ENCODE data around the gene TOR1B.

TOR1B gene

DNA sequence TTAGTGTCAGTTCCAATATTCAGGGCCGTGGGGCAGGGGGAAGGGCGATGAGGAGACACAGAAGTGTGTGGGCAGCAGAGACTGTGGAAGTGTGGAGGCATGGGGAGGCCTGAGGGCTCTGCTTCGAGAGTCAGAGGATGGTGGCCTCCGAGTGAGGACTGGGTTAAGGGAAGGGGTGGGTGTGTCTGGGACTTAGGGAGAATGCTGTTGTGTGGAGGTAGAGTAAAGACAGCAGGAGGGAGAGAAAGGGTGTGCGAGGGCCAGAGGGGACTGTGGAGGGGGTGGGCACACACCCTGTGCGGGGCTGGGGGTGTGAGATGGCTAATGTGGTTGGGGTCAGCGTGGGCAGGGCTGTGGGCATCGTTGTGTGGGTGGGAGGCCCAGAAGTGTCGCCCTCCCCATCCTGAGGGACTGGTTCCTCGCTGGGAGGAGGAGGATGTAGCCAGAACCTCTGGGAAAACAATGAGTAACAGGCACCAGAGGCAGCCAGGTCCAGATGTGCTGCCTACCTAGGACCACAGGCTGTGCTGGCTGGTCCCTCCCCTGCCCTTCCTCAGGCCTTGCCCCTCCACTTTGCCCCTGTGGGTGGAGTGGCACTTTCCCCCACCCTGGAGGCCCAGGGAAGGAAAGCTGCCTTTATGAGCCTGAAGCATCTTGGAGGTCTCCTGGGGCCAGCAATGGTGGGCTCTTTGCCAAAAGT is 36.5 kb downstream of the TOR1B start:
- TF ChIP-seq POLR2AphosphoS5 (IDR thresholded peaks at IDR 0.05; ENCODE audit: low read depth, low read length) (no peak), FOXP2 (optimal IDR thresholded peaks at IDR 0.05; ENCODE audit: borderline replicate concordance, extremely low read depth, extremely low read length, insufficient read depth) (no peak)

DNA sequence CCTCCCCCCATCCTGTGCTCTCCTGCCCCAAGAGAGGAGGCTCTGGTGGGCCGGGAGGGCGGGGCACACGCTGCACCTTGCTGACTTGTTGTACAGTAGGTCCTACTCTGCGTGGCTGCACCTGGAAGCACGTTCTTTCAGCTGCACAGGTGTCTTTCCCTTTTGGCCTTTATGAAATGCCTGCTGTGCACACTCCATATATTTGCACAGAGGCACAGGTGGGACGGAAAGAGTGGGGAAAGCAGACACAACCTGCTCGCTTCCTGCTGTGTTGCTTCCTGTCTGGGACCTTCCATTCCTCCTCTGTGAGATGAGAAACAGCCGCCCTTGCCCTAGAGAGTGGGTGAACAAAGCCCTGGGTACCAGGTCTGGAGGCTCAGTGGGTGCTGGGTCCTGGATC is 37.0 kb downstream of the TOR1B start:
- TF ChIP-seq, protein P1, sequence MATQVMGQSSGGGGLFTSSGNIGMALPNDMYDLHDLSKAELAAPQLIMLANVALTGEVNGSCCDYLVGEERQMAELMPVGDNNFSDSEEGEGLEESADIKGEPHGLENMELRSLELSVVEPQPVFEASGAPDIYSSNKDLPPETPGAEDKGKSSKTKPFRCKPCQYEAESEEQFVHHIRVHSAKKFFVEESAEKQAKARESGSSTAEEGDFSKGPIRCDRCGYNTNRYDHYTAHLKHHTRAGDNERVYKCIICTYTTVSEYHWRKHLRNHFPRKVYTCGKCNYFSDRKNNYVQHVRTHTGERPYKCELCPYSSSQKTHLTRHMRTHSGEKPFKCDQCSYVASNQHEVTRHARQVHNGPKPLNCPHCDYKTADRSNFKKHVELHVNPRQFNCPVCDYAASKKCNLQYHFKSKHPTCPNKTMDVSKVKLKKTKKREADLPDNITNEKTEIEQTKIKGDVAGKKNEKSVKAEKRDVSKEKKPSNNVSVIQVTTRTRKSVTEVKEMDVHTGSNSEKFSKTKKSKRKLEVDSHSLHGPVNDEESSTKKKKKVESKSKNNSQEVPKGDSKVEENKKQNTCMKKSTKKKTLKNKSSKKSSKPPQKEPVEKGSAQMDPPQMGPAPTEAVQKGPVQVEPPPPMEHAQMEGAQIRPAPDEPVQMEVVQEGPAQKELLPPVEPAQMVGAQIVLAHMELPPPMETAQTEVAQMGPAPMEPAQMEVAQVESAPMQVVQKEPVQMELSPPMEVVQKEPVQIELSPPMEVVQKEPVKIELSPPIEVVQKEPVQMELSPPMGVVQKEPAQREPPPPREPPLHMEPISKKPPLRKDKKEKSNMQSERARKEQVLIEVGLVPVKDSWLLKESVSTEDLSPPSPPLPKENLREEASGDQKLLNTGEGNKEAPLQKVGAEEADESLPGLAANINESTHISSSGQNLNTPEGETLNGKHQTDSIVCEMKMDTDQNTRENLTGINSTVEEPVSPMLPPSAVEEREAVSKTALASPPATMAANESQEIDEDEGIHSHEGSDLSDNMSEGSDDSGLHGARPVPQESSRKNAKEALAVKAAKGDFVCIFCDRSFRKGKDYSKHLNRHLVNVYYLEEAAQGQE (IDR thresholded peaks at IDR 0.05; ENCODE audit: insufficient read depth in 1 of 2, low read depth in 2 of 2, low read length in 2 of 2) = no peak

DNA sequence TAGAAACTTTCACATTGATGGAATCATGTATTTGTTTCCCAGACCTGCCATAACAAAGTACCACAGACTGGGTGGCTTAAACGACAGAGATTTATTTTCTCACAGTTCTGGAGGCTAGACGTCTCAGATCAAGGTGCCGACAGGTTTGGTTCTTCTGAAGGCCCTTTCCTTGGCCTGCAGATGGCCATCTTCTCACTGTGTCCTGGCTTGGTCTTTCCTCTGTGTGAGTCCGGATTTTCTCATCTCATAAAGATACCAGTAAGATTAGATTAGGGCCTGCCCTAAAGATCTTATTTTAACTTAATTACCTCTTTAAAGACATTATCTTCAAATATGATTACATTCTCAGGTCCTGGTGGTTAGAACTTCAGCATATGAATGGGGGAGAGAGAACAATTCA is 38.1 kb downstream of the TOR1B start:
- no peak for TF ChIP-seq POLR2AphosphoS5 (IDR thresholded peaks at IDR 0.05; ENCODE audit: low read depth, low read length)
- TF ChIP-seq, protein P1 (IDR thresholded peaks at IDR 0.05; ENCODE audit: insufficient read depth in 1 of 2, low read depth in 2 of 2, low read length in 2 of 2) = no peak
- TF ChIP-seq SIN3A (IDR thresholded peaks at IDR 0.05; ENCODE audit: borderline replicate concordance, insufficient read depth, low read length) = no peak
- TF ChIP-seq TAF1 (IDR thresholded peaks at IDR 0.05; ENCODE audit: borderline replicate concordance, insufficient read depth, low read length) = no peak
- TF ChIP-seq FOXP2 (optimal IDR thresholded peaks at IDR 0.05; ENCODE audit: borderline replicate concordance, extremely low read depth, extremely low read length, insufficient read depth) = no peak

DNA sequence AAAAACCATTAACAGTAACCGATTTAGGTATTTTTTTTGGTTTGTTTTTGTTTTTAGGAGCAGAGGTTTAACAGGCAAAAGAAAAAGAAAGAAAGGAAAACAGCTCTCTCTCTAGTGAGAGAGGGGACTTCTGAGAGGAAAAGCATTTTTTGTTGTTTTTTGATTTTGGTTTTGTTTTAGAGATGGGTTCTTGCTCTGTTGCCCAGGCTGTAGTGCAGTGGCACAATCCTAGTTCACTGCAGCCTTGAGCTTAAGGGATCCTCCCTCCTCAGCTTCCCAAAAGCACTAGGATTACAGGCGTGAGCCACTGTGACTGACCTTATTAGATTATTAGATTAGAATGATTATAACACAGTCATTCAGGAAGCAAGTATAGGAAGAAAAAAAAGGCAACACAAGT is 42.4 kb downstream of the TOR1B start:
- TF ChIP-seq SIN3A (IDR thresholded peaks at IDR 0.05; ENCODE audit: borderline replicate concordance, insufficient read depth, low read length) = no peak
- no peak for TF ChIP-seq TAF1 (IDR thresholded peaks at IDR 0.05; ENCODE audit: borderline replicate concordance, insufficient read depth, low read length)
- TF ChIP-seq FOXP2 (optimal IDR thresholded peaks at IDR 0.05; ENCODE audit: borderline replicate concordance, extremely low read depth, extremely low read length, insufficient read depth) = no peak
- no peak for TF ChIP-seq POLR2AphosphoS5 (IDR thresholded peaks at IDR 0.05; ENCODE audit: low read depth, low read length)
- TF ChIP-seq, protein P1 (IDR thresholded peaks at IDR 0.05; ENCODE audit: insufficient read depth in 1 of 2, low read depth in 2 of 2, low read length in 2 of 2) = no peak

DNA sequence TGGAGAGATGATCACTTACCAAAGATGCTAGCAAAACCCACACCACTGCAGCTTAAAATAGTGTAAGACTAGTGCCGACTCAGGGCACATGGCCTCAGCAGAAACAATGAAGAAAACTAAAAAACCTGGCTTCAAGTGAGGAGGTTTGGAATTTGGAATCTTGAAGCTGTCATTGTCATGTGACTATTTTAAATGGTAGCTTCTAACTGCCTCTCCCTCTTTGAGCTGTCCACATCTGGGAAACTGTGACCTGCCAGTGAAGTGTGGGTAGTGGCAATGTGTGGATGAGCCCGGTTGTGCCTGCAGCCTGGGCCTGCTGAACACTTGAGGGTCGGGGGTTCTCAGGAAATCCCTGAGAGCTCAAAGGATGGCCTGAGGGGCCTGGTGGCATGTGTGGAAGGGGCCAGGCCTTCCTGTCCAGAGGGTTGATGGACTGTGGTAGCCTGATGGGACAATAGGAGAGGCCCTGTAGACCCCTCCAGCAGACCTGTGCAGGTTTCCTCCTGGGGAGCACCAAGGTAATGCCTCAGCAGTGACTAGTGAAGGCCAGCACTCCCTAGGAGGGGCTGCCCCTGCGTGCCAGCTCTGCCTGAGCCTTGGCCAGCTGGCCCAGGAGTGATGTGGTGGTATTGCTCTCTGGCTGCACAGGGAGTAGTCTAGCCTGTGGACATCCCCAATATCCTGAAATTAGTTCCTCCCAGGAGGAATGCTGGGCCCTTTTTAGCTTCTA is 45.9 kb downstream of the TOR1B start:
- TF ChIP-seq, protein P1 (IDR thresholded peaks at IDR 0.05; ENCODE audit: insufficient read depth in 1 of 2, low read depth in 2 of 2, low read length in 2 of 2) = no peak
- TF ChIP-seq TAF1 (IDR thresholded peaks at IDR 0.05; ENCODE audit: borderline replicate concordance, insufficient read depth, low read length) (no peak), POLR2AphosphoS5 (IDR thresholded peaks at IDR 0.05; ENCODE audit: low read depth, low read length) (no peak), FOXP2 (optimal IDR thresholded peaks at IDR 0.05; ENCODE audit: borderline replicate concordance, extremely low read depth, extremely low read length, insufficient read depth) (no peak), SIN3A (IDR thresholded peaks at IDR 0.05; ENCODE audit: borderline replicate concordance, insufficient read depth, low read length) (no peak)
